ENCODE data around the gene OCLN.
"Not testable (repeated sequence)": the region's sequence is repeated elsewhere in the genome, so short reads cannot be mapped to it uniquely, and the experiment has no call there.

Gene OCLN

DNA sequence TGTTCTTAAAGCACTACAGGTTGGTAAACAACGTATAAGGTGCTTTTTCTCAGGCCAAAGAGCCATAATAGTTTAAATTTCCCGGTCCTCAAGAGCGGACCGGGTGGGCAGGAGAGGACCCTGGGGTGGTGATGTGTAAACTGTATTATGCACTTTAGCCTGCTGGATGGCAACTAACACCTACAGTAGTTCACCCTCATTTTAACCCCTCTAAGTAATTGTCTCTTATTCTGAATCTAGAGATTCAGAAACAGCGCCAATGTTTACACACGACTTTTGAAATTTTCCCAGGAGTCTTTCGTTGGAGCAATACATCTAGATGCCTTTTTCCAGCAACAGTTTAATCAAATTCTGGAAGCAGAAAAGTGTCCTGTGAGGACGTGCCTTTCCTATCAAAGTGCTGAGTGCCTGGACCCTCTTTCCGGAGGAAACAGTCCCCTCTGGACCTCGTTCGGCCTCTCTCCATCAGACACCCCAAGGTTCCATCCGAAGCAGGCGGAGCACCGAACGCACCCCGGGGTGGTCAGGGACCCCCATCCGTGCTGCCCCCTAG, 676 bp upstream of the OCLN start:
- DNase-seq (ENCODE audit: low spot score), result no peak

DNA sequence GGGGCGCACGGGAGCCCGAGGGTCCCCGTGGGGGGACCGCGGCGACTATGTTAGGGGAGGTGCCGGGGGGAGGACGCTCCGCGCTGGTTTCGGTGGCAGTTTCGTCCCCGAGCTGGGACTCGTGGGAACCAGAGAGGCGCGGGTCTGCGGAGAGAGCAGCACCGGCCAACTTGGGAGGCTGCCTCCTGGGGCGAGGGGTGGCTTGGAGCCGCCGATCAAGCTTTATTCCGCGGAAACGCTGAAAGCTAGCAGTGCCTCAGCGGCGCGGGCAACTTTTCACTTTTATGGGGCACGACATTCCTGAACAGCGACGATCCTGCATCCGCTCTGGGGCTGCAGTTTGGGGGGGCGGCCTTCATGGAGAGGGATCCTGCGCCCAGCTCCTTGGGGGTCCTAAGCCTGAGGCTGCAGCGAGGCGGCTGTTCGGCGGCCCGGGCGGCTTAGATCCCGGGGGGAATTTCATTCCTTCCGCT, 369 bp downstream of the OCLN start:
- DNase-seq (ENCODE audit: low spot score), result no peak

GRCh38 chr5:69493396-69494133, 975 bp downstream of the OCLN start:
- no peak for DNase-seq (ENCODE audit: low spot score)

DNA sequence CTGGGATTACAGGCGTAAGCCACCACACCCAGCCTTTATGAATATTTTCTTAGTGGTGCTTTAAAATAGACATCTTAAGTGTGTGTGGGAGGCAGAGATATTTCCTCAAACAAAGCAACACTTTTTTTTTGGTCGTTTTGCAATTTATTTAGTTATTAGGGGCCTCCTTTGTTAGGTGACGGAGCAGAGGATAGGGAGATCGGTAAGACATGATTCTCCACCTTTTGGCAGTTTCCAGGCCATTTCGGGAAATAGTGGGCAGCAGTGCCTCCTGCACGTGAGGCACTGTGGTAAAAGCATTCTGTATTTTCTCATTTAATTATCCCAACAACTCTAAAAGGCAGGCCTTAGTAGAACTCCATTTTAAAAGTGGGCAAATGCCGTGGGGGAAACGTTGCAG, 1.9 kb downstream of the OCLN start:
- no peak for DNase-seq (ENCODE audit: low spot score)

GRCh38 chr5:69497006-69497520, 4.5 kb downstream of the OCLN start:
- no peak for DNase-seq (ENCODE audit: low spot score)

GRCh38 chr5:69498384-69498783, 5.8 kb downstream of the OCLN start:
- no peak for DNase-seq (ENCODE audit: low spot score)

DNA sequence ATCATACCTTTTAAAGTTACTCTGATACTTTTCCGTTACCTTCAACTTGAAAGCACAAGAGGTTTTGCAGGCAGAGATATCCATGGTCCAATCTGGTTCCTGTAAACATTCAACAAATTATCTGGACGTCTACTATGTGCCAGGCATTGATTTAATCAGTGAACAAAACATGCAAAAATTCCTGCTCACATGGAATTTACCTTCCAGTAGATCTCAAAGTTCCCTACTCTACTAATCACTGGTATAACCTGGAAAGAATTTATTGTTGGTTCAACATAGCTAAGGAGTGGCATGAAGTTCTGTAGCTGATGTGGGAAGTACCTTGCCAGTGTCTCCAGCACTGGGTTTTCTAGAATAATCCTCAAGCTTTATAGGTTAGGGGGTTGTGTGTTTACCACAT, 9.8 kb downstream of the OCLN start:
- DNase-seq (ENCODE audit: low spot score), result no peak

DNA sequence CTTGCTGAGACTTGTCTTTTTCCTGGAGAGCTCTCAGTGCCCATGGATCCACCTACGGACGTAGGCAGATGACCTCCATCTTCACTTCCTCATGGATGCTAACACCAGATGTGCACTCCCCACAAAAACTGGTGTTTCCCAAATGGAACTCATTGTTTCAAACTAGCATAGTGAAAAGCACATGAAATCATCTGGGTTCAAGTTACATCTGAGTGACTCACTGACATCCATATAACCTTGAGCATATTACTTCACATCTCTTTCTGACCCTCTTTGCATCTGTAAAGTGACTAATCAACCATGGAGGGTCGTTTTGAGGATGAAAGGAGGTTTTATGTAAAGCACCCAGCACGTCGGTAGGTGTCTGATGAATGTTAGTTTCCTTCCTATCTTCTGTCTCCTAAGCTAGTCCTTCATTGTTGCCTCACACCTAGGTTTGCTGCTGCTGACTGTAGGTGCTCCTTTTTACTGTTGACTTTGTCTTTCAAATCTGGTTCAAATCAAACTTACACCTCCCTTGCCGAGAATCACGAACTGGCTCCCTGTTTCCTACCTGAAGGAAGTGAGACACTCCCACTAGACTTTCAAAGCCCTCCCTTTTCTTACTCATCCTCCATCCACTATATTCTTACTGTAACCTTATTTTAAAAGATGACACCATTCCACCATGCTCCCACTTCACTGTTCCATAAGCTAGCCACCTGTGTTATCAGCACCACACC, 10.3 kb downstream of the OCLN start:
- DNase-seq (ENCODE audit: low spot score), result no peak

- DNase-seq (ENCODE audit: low spot score), result no peak
Observed at GRCh38 chr5:69504036-69504435, 11.4 kb downstream of the OCLN start.

DNA sequence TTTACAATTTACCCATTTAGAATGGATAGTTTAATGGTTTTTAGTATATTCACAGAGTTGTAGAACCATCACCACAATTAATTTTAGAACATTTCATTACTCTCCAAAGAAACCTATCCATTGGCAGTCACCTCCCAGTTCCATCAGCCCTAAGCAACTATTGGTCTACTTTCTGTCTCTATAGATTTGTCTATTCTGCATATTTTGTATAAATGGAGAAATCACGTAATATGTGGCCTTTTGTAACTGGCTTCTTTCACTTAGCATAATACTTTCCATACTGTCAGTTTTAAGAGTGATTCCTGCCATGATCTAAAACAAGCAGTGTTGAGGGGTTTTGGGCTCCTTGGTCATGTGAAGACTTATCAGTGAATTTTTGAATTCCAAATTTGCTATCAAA, 12.7 kb downstream of the OCLN start:
- DNase-seq (ENCODE audit: low spot score), result no peak

GRCh38 chr5:69509212-69509611, 16.6 kb downstream of the OCLN start:
- DNase-seq (ENCODE audit: low spot score), result no peak

- no peak for DNase-seq (ENCODE audit: low spot score)
Observed at GRCh38 chr5:69510694-69511093, 18.1 kb downstream of the OCLN start.

GRCh38 chr5:69512740-69513260, 20.2 kb downstream of the OCLN start:
- DNase-seq (ENCODE audit: low spot score), result no peak

GRCh38 chr5:69515570-69515969, 23.0 kb downstream of the OCLN start:
- not testable (repeated sequence) for DNase-seq (ENCODE audit: low spot score)

DNA sequence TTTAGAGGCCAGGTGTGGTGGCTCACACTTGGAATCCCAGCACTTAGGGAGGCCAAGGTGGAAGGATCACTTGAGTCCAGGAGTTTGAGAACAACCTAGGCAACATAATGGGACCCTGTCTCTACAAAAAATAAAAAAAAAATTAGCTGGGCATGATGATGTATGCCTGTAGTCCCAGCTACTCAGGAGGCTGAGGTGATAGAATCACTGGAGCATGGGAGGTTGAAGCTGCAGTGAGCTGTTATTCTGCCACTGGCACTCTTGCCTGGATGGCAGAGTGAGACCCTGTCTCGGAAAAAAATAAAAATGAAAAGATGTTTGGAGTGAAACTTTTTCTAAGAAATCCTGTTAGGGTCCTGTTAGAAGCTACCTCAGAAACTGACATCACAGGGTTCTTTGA, 24.2 kb downstream of the OCLN start:
- no peak for DNase-seq (ENCODE audit: low spot score)

DNA sequence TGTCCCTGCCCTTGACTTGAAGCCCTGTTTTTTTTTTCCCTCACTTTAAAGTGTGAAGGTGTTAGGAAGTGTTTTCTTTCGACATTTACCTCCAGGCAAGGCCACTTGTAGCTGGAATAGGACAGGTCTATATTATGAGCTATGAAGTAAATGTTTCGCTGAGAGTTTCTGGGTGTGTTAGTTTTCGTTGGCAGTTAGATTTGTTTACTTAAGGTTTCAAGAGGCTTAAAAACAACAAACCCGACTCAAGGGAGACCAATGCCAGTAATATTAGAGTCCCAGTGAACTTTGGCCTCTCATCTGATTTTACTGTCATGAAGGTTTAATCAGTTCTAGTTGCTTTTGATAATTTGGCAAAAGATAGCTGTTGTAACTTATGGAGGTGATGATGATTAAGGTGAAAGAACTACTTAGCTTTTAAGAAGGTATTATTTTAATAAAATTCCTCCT, 25.2 kb downstream of the OCLN start:
- DNase-seq (ENCODE audit: low spot score), result no peak

DNA sequence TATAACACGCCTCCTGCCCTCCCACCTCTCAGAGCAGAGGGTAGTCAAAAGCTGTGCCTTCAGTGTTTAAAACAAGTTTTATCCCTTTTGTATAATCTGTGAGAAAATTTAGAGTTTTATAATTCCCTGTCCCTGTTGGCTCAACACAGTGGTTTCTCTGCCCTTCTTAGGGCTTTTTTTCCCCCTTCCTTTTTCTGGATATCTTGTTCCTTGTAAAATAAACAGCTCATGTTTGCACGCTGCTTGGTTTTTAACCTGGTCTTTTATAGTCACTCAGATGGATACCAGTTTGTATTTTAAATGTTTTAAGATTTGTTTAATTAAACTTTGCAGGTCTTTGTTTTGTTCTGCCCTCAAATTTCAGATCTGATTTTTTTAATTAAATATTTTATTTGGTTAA, 26.7 kb downstream of the OCLN start:
- DNase-seq (ENCODE audit: low spot score), result no peak

DNA sequence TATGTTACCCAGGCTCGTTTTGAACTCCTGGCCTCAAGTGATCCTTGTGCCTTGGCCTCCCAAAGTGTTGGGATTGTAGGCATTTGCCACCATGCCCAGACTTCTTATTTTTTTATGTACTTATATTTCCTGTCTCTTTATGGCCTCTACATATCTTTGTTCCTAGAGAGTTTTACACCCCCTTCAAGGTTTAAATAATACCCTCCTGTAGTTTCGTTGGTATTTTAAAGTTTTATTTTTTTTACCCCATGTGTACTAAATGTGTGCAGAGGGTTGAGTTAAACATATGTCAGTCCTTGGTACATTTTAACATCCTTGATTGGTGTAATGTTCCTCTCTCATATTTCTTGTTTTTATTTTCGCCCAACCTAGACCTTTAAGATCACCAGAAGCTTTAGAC, 29.4 kb downstream of the OCLN start:
- DNase-seq (ENCODE audit: low spot score), result no peak

- no peak for DNase-seq (ENCODE audit: low spot score)
Observed at GRCh38 chr5:69525490-69525889, 32.9 kb downstream of the OCLN start.

GRCh38 chr5:69526660-69527059, 34.1 kb downstream of the OCLN start:
- no peak for DNase-seq (ENCODE audit: low spot score)

DNA sequence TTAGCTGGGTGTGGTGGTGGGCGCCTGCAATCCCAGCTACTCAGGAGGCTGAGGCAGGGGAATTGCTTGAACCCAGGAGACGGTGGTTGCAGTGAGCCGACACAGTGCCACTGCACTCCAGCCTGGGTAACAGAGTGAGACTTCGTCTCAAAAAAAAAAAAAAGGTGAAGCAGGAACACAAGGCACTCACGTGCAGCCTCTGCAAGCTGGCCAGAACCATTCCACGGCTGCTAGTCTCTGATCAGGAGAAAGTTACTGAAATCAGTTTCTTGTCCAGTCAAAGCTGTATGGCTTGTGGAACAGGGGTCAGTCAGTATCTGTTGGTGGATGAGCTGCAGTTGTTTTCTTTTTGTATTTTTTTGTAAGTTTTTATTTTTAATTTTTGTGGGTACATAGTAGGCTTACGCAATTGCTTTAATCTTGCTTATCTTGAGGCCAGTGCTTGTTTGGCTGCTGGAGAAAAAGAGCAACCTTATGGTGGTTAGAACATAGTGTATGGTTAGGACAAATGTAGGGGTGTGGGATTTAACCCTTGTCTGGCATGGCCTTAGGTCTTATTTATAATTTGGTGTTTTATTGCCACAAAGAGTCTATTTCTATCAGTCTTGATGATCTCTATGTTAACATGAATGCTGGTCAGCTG, 34.7 kb downstream of the OCLN start:
- DNase-seq (ENCODE audit: low spot score), result no peak

DNA sequence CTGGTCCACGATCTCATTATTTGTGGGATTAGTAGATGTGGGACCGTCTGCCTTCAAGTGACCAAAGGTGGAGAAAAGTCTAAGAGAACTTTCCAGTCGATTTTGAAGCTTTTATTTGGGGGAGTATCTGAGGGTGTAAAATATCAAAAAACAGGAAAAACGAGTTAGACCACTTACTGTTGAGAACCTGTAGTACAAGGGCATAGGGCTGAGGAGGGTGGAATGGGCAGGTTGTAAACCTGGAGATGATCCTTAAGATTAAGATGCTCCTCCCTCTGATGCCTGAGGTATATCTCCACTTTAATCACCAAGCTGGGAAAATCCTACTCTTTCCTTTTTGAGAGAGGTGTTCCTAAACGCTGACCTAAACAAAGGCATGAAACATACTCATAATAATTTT, 35.4 kb downstream of the OCLN start:
- DNase-seq (ENCODE audit: low spot score), result no peak
